HEK293 (cell line): ENCODE data around the gene UGT1A7.

ENCODE experiments used
- CTCF ChIA-PET: fragments of 350-600 bp; formaldehyde crosslinking; extraction: SDS; loops from one replicate; lab custom pipeline; 2021; ENCODE audit warnings: antibody characterized with exemption; lab: Yijun Ruan, JAX
- POLR2A ChIA-PET: fragments of 300-600 bp; formaldehyde crosslinking; extraction: SDS; loops from one replicate; lab custom pipeline; 2020; ENCODE audit warnings: antibody characterized with exemption, inconsistent platforms; lab: Yijun Ruan, JAX
- H3K27ac ChIP-seq: fragments of 200-500 bp; sonication (Bioruptor generic); 2 replicates; pipeline ENCODE4 v1.5.1; 2014; ENCODE audit warnings: low read depth, low read length, control low read depth, inconsistent platforms; ENCODE audit errors: extremely low read depth
- H3K36me3 ChIP-seq, 2 experiments: fragments of 200-500 bp in 1 of 2; sonication (Bioruptor generic) in 1 of 2; 1 replicate in 1 of 2; 2 replicates in 1 of 2; pipeline ENCODE4 v1.5.1; 2014 to 2017; ENCODE audit warnings: inconsistent platforms in 2 of 2, low read length in 2 of 2; ENCODE audit not compliant: control insufficient read depth in 2 of 2, insufficient read depth in 1 of 2
- H3K4me1 ChIP-seq: fragments of 200-500 bp; sonication (Bioruptor generic); 2 replicates; pipeline ENCODE4 v1.5.1; 2014; ENCODE audit warnings: mild to moderate bottlenecking, low read length, inconsistent platforms; ENCODE audit not compliant: control insufficient read depth, insufficient read depth
- H3K4me3 ChIP-seq: 2 replicates; pipeline ENCODE4 v1.5.1; 2011; ENCODE audit warnings: low read depth, mild to moderate bottlenecking, control low read depth, low read length, moderate library complexity
- H3K9me3 ChIP-seq: fragments of 200-500 bp; sonication (Bioruptor generic); 2 replicates; pipeline ENCODE4 v1.5.1; 2014; ENCODE audit warnings: low read depth, low read length, inconsistent platforms; ENCODE audit not compliant: control insufficient read depth, insufficient read depth
- BCL11A ChIP-seq: fragments of 450-650 bp; formaldehyde crosslinking; IDR thresholded peaks from 2 replicates; pipeline ENCODE4 v1.5.1; 2016; ENCODE audit warnings: low read depth, missing biosample characterization, missing genetic modification characterization
- ELK4 ChIP-seq: IDR thresholded peaks from 2 replicates; pipeline ENCODE4 v1.6.1; 2011; ENCODE audit warnings: mild to moderate bottlenecking, low read depth, low read length, borderline replicate concordance
- IKZF3 ChIP-seq: fragments of 450-650 bp; IDR thresholded peaks from 2 replicates; pipeline ENCODE4 v1.5.0; 2018; ENCODE audit warnings: missing biosample characterization, mild to moderate bottlenecking, missing genetic modification characterization, moderate library complexity
- SETDB1 ChIP-seq: IDR thresholded peaks from one replicate; pipeline ENCODE4 v1.6.1; 2017; ENCODE audit warnings: mild to moderate bottlenecking, low read length, moderate library complexity, mixed read lengths; ENCODE audit not compliant: insufficient read length
- SP2 ChIP-seq: fragments of 450-650 bp; formaldehyde crosslinking; IDR thresholded peaks from 2 replicates; pipeline ENCODE4 v1.5.1; 2016; ENCODE audit warnings: missing biosample characterization, missing genetic modification characterization
- SP3 ChIP-seq: fragments of 450-650 bp; formaldehyde crosslinking; IDR thresholded peaks from 2 replicates; pipeline ENCODE4 v1.5.1; 2016; ENCODE audit warnings: missing biosample characterization, missing genetic modification characterization
- WT1 ChIP-seq: fragments of 450-650 bp; formaldehyde crosslinking; IDR thresholded peaks from 2 replicates; pipeline ENCODE4 v1.5.1; 2016; ENCODE audit warnings: missing biosample characterization, missing genetic modification characterization
- ZFP3 ChIP-seq: fragments of 450-650 bp; formaldehyde crosslinking; IDR thresholded peaks from 2 replicates; pipeline ENCODE4 v1.5.1; 2016; ENCODE audit warnings: low read depth, missing biosample characterization, missing genetic modification characterization
- ZNF121 ChIP-seq: fragments of 450-650 bp; formaldehyde crosslinking; IDR thresholded peaks from 2 replicates; pipeline ENCODE4 v1.5.1; 2016; ENCODE audit warnings: missing biosample characterization, missing genetic modification characterization
- ZNF174 ChIP-seq: fragments of 450-650 bp; formaldehyde crosslinking; IDR thresholded peaks from 2 replicates; pipeline ENCODE4 v1.5.0; 2017; ENCODE audit warnings: missing biosample characterization, mild to moderate bottlenecking, missing genetic modification characterization
- ZNF239 ChIP-seq: fragments of 450-650 bp; formaldehyde crosslinking; IDR thresholded peaks from 2 replicates; pipeline ENCODE4 v1.5.1; 2016; ENCODE audit warnings: missing biosample characterization, missing genetic modification characterization
- ZNF248 ChIP-seq: fragments of 450-650 bp; formaldehyde crosslinking; IDR thresholded peaks from 2 replicates; pipeline ENCODE4 v1.5.1; 2017; ENCODE audit warnings: missing biosample characterization, missing genetic modification characterization
- ZNF394 ChIP-seq: fragments of 450-650 bp; formaldehyde crosslinking; IDR thresholded peaks from 2 replicates; pipeline ENCODE4 v1.5.1; 2016; ENCODE audit warnings: missing biosample characterization, missing genetic modification characterization, mild to moderate bottlenecking, moderate library complexity, borderline replicate concordance
- ZNF398 ChIP-seq: fragments of 450-650 bp; formaldehyde crosslinking; IDR thresholded peaks from 2 replicates; pipeline ENCODE4 v1.5.1; 2017; ENCODE audit warnings: missing biosample characterization, missing genetic modification characterization
- ZNF544 ChIP-seq: fragments of 450-650 bp; formaldehyde crosslinking; IDR thresholded peaks from 2 replicates; pipeline ENCODE4 v1.5.0; 2017; ENCODE audit warnings: missing biosample characterization, missing genetic modification characterization
- ZNF558 ChIP-seq: fragments of 450-650 bp; formaldehyde crosslinking; IDR thresholded peaks from 2 replicates; pipeline ENCODE4 v1.5.1; 2016; ENCODE audit warnings: missing biosample characterization, missing genetic modification characterization
- ZNF571 ChIP-seq: fragments of 450-650 bp; formaldehyde crosslinking; IDR thresholded peaks from 2 replicates; pipeline ENCODE4 v1.5.0; 2017; ENCODE audit warnings: missing biosample characterization, missing genetic modification characterization
- ZNF621 ChIP-seq: fragments of 450-650 bp; formaldehyde crosslinking; IDR thresholded peaks from 2 replicates; pipeline ENCODE4 v1.5.1; 2017; ENCODE audit warnings: missing biosample characterization, missing genetic modification characterization
- ZNF629 ChIP-seq: fragments of 450-650 bp; formaldehyde crosslinking; IDR thresholded peaks from 2 replicates; pipeline ENCODE4 v1.5.1; 2017; ENCODE audit warnings: missing biosample characterization, missing genetic modification characterization
- ZNF704 ChIP-seq: fragments of 450-650 bp; formaldehyde crosslinking; IDR thresholded peaks from 2 replicates; pipeline ENCODE4 v1.5.1; 2016; ENCODE audit warnings: missing biosample characterization, missing genetic modification characterization
- ZNF777 ChIP-seq: fragments of 450-650 bp; formaldehyde crosslinking; IDR thresholded peaks from 2 replicates; pipeline ENCODE4 v1.5.1; 2017; ENCODE audit warnings: missing biosample characterization, missing genetic modification characterization, borderline replicate concordance
- ZSCAN18 ChIP-seq: fragments of 450-650 bp; formaldehyde crosslinking; IDR thresholded peaks from 2 replicates; pipeline ENCODE4 v1.5.1; 2016; ENCODE audit warnings: missing biosample characterization, missing genetic modification characterization
- TF ChIP-seq, protein P1 (sequence below): fragments of 450-650 bp; formaldehyde crosslinking; IDR thresholded peaks from 2 replicates; pipeline ENCODE4 v1.5.1; 2016; ENCODE audit warnings: missing biosample characterization, missing genetic modification characterization
- TF ChIP-seq, protein P2 (sequence below): fragments of 450-650 bp; IDR thresholded peaks from 2 replicates; pipeline ENCODE4 v1.5.1; 2018; ENCODE audit warnings: missing biosample characterization, mild to moderate bottlenecking, missing genetic modification characterization

UGT1A7 gene

DNA sequence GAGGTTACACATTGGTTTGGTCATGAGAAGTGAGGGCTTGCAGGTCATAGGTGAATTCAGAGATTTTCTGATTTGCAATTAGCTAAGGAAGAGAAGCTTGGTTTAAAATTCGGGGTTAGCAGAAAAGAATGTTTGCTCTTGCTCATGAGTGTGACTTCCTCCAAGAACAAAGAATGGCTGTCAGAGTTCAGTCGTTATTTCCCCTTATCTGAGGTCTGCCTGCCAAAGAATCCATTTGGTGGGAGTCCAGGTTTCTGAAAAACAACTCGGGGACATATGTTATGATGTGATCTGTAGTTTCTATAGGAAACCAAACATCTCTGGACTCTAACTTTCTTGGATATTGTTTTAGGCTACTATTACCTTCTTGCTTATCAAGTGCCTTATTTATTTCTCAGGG lies 7.8 kb downstream of the UGT1A7 start (continued):
- no peak for TF ChIP-seq ZNF629 (tag by site-specific recombination)

DNA sequence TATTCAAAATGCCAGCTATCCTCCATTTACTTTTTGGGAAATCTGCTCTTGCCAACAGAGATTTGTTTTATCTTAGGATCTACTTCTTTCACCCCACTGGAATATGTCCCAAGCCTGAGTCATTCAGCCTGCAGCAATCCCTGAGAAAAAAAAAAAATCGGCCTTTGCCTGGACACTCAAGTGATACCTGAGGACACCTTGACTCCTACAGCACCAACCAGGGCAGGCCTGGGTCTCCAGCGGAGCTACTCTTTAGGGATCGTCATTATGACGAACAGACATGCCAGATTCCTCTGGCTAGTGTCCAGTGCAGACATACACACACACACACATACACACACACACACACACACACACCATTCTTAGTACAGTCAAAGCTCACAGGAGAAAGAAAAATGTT lies 8.7 kb downstream of the UGT1A7 start:
- no peaks in the 10 kb centered on the region for H3K9me3 ChIP-seq
- POLR2A ChIA-PET = no interaction called here
- TF ChIP-seq, protein P1, sequence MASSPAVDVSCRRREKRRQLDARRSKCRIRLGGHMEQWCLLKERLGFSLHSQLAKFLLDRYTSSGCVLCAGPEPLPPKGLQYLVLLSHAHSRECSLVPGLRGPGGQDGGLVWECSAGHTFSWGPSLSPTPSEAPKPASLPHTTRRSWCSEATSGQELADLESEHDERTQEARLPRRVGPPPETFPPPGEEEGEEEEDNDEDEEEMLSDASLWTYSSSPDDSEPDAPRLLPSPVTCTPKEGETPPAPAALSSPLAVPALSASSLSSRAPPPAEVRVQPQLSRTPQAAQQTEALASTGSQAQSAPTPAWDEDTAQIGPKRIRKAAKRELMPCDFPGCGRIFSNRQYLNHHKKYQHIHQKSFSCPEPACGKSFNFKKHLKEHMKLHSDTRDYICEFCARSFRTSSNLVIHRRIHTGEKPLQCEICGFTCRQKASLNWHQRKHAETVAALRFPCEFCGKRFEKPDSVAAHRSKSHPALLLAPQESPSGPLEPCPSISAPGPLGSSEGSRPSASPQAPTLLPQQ = no peak
- TF ChIP-seq ZNF544 (tag by site-specific recombination) (no peak), ZNF398 (no peak), SP3 (tag by site-specific recombination) (no peak), ZNF174 (tag by site-specific recombination) (no peak), WT1 (tag by site-specific recombination) (no peak), SP2 (tag by site-specific recombination) (no peak)
- TF ChIP-seq, protein P2, sequence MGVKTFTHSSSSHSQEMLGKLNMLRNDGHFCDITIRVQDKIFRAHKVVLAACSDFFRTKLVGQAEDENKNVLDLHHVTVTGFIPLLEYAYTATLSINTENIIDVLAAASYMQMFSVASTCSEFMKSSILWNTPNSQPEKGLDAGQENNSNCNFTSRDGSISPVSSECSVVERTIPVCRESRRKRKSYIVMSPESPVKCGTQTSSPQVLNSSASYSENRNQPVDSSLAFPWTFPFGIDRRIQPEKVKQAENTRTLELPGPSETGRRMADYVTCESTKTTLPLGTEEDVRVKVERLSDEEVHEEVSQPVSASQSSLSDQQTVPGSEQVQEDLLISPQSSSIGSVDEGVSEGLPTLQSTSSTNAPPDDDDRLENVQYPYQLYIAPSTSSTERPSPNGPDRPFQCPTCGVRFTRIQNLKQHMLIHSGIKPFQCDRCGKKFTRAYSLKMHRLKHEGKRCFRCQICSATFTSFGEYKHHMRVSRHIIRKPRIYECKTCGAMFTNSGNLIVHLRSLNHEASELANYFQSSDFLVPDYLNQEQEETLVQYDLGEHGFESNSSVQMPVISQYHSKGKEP (tag by site-specific recombination) = no peak
- TF ChIP-seq, all 188 proteins: peak for 0
- CTCF ChIA-PET = interaction anchor here (1.8 kb wide), 1 partner anchor 21 kb away, joined by 5 read pairs; no protein-coding TSS in a partner anchor
- no peaks in the 10 kb centered on the region for H3K4me1 ChIP-seq
- H3K27ac ChIP-seq = no peak overlapping the region
- H3K4me3 ChIP-seq = no peak overlapping the region
- H3K36me3 ChIP-seq = no peaks in the 10 kb centered on the region

DNA sequence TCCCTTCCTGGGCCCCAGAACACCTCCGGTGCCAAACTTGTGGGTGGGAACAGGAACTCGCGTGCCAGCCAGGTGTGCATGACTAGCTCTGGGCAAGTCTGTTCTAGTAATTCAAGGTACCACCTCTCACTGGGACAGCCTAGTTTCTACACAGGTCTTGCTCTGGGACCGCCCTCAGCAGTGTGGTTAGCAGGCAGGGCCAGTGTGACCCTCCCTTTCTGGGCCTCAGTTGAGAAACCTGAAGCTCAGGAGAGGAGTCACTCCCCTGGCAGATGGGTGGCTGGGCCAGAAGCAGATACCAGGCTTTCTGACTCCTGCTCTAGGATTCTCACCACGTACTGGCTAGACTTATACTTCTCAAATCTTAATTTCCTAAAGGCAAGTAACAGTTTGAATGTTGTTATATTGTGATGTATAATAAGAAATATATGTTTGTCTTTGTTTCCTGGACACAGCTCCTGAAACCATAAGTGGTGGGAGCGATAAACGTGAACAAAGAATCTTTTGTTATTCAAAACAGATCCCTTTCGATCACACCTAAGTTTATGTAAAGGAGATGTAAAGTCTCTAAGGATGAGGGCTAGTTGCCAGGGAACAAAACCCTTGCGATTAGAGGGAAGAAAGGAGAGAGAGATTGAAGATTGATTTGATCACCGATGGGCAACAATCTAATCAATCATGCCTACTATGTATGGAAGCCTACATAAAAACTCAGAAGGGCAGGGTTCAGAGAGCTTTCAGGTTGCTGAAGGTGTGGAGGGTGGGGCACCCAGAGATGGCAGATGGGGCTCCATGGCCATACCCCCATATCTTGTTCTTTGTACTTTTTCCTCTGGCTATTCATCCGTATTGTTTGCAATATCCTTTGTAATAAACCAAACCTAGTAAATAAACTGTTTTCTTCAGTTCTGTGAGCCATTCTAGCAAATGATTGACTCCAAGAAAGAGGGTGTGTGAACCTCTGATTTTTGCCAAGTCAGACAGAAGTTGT lies 10.0 kb downstream of the UGT1A7 start:
- no peaks in the 10 kb centered on the region for H3K4me1 ChIP-seq
- H3K27ac ChIP-seq = no peak overlapping the region
- no peaks in the 10 kb centered on the region for H3K9me3 ChIP-seq
- ChIA-PET POLR2A (no interaction called here), CTCF (interaction anchor here (1.8 kb wide), 1 partner anchor 19 kb away, joined by 5 read pairs; no protein-coding TSS in a partner anchor)
- H3K4me3 ChIP-seq = no peak overlapping the region
- no peaks in the 10 kb centered on the region for H3K36me3 ChIP-seq
- TF ChIP-seq ZNF121 (tag by site-specific recombination) (no peak), ZNF248 (tag by site-specific recombination) (no peak), ELK4 (no peak), SETDB1 (no peak), ZFP3 (no peak), ZNF239 (tag by site-specific recombination) (no peak), ZNF777 (no peak), ZNF394 (no peak), IKZF3 (tag by site-specific recombination) (no peak), ZSCAN18 (tag by site-specific recombination) (no peak), ZNF571 (no peak), ZNF704 (tag by site-specific recombination) (no peak), ZNF558 (no peak), BCL11A (no peak), ZNF621 (no peak)
